ENCODE measurements around the gene CEBPZ. TPM values are rescaled to one million over a fixed set of nuclear protein-coding genes. Genes with fewer than 3 reads are reported as not detected.

CEBPZ gene
- 41.1 TPM for total RNA-seq (ENCODE audit: unreplicated experiment)
- long read RNA-seq, transcript CEBPZ-201 (16 exons, 3,463 nt), result major isoform, 8 of 31 reads
- long read RNA-seq, partial matches to known transcripts, result 18 of 31 reads
- long read RNA-seq, other reads (novel, unspliced or antisense), result 5 of 31 reads

- no peak for TF ChIP-seq CTCF (IDR thresholded peaks at IDR 0.05; ENCODE audit: partially characterized antibody, unreplicated experiment)
- Mint-ChIP-seq H3K27ac (ENCODE audit: unreplicated experiment) (no peak within 1 kb of the TSS), H3K36me3 (ENCODE audit: unreplicated experiment) (no peaks in the 10 kb centered on the region), H3K4me3 (ENCODE audit: unreplicated experiment) (no peak within 1 kb of the TSS), H3K4me1 (ENCODE audit: low read depth, unreplicated experiment) (no peaks in the 10 kb centered on the region), H3K27me3 (ENCODE audit: unreplicated experiment) (peaks cover 1% of the 10 kb centered on the region), H3K9me3 (ENCODE audit: unreplicated experiment) (no peaks in the 10 kb centered on the region)
- DNase-seq, result peak; percentile 86
Measured at GRCh38 chr2:37231241-37232130, at the start of gene CEBPZ, which contains the start of gene NDUFAF7. Gene CEBPZ, minus strand, starts transcription at chr2:37231596. Its CDS starts 29 bp downstream, at chr2:37231567. Gene NDUFAF7, plus strand, starts transcription at chr2:37231658. Its CDS starts 48 bp downstream, at chr2:37231706.

- no peak overlapping the region for H3K27ac Mint-ChIP-seq (ENCODE audit: unreplicated experiment)
- H3K9me3 Mint-ChIP-seq (ENCODE audit: unreplicated experiment), result no peaks in the 10 kb centered on the region
- no peaks in the 10 kb centered on the region for H3K36me3 Mint-ChIP-seq (ENCODE audit: unreplicated experiment)
- H3K27me3 Mint-ChIP-seq (ENCODE audit: unreplicated experiment), result no peaks in the 10 kb centered on the region
- no peak for DNase-seq
- no peak for TF ChIP-seq CTCF (IDR thresholded peaks at IDR 0.05; ENCODE audit: partially characterized antibody, unreplicated experiment)
- no peak overlapping the region for H3K4me3 Mint-ChIP-seq (ENCODE audit: unreplicated experiment)
- no peaks in the 10 kb centered on the region for H3K4me1 Mint-ChIP-seq (ENCODE audit: low read depth, unreplicated experiment)
Measured at GRCh38 chr2:37276291-37276690, 44.9 kb upstream of the CEBPZ start.

GRCh38 chr2:37274359-37274965 is 43.1 kb upstream of the CEBPZ start:
- no peak for DNase-seq
- Mint-ChIP-seq H3K36me3 (ENCODE audit: unreplicated experiment) (no peaks in the 10 kb centered on the region), H3K9me3 (ENCODE audit: unreplicated experiment) (no peaks in the 10 kb centered on the region), H3K27me3 (ENCODE audit: unreplicated experiment) (no peaks in the 10 kb centered on the region), H3K4me3 (ENCODE audit: unreplicated experiment) (no peak overlapping the region), H3K4me1 (ENCODE audit: low read depth, unreplicated experiment) (no peaks in the 10 kb centered on the region), H3K27ac (ENCODE audit: unreplicated experiment) (no peak overlapping the region)
- TF ChIP-seq CTCF (IDR thresholded peaks at IDR 0.05; ENCODE audit: partially characterized antibody, unreplicated experiment), result no peak

GRCh38 chr2:37271376-37272067 is 40.1 kb upstream of the CEBPZ start:
- no peaks in the 10 kb centered on the region for H3K36me3 Mint-ChIP-seq (ENCODE audit: unreplicated experiment)
- no peak overlapping the region for H3K4me3 Mint-ChIP-seq (ENCODE audit: unreplicated experiment)
- no peaks in the 10 kb centered on the region for H3K27me3 Mint-ChIP-seq (ENCODE audit: unreplicated experiment)
- no peak for DNase-seq
- no peaks in the 10 kb centered on the region for H3K4me1 Mint-ChIP-seq (ENCODE audit: low read depth, unreplicated experiment)
- no peak overlapping the region for H3K27ac Mint-ChIP-seq (ENCODE audit: unreplicated experiment)
- no peak for TF ChIP-seq CTCF (IDR thresholded peaks at IDR 0.05; ENCODE audit: partially characterized antibody, unreplicated experiment)
- no peaks in the 10 kb centered on the region for H3K9me3 Mint-ChIP-seq (ENCODE audit: unreplicated experiment)
